C1 segment of cervical spinal cord (tissue), 14 donors: ENCODE measurements around the gene TTC1.
"Not testable (repeated sequence)": the region's sequence is repeated elsewhere in the genome, so short reads cannot be mapped to it uniquely, and the experiment has no call there.

Source experiments
- DNase-seq, 14 donors: peaks; one replicate each; lab custom pipeline; 2025; lab: John Stamatoyannopoulos, UW

The TTC1 gene

GRCh38 chr5:160040471-160040835 lies 31.5 kb downstream of the TTC1 start:
- DNase-seq: no peak

- no peak for DNase-seq
Measured at GRCh38 chr5:160042671-160043070, 33.7 kb downstream of the TTC1 start.

- DNase-seq: no peak
Measured at GRCh38 chr5:160044391-160044804, 35.5 kb downstream of the TTC1 start.

- DNase-seq: no peak
Measured at GRCh38 chr5:160044967-160045366, 36.0 kb downstream of the TTC1 start.

GRCh38 chr5:160047423-160047822 lies 38.5 kb downstream of the TTC1 start:
- DNase-seq: no peak

GRCh38 chr5:160048131-160048530 lies 39.2 kb downstream of the TTC1 start:
- DNase-seq: no peak

- DNase-seq: no peak
Measured at GRCh38 chr5:160049099-160049498, 40.2 kb downstream of the TTC1 start.

- DNase-seq: no peak
Measured at GRCh38 chr5:160054047-160054446, 45.1 kb downstream of the TTC1 start.

- DNase-seq: no peak
Measured at GRCh38 chr5:160054831-160055230, 45.9 kb downstream of the TTC1 start.

GRCh38 chr5:160057256-160057655 lies 48.3 kb downstream of the TTC1 start:
- DNase-seq: no peak

GRCh38 chr5:160060001-160060400 lies 51.1 kb downstream of the TTC1 start:
- no peak for DNase-seq

GRCh38 chr5:160061770-160062169 lies 52.8 kb downstream of the TTC1 start:
- no peak for DNase-seq

- peak in 2 of 14 donors; percentile 21 to 60 for DNase-seq
Measured at GRCh38 chr5:160064417-160064810, 55.5 kb downstream of the TTC1 start.

GRCh38 chr5:160064995-160065614 lies 56.2 kb downstream of the TTC1 start:
- DNase-seq: no peak

- DNase-seq: not testable (repeated sequence)
Measured at GRCh38 chr5:160069120-160069519, 60.2 kb downstream of the TTC1 start.

GRCh38 chr5:160071516-160071915 lies 62.6 kb downstream of the TTC1 start:
- DNase-seq: peak in 4 of 14 donors; percentile 2 to 66 (median 8)

- no peak for DNase-seq
Measured at GRCh38 chr5:160071916-160072315, 63.0 kb downstream of the TTC1 start.

GRCh38 chr5:160075073-160075472 lies 66.1 kb downstream of the TTC1 start:
- DNase-seq: no peak

- no peak for DNase-seq
Measured at GRCh38 chr5:160076997-160077396, 68.1 kb downstream of the TTC1 start.

GRCh38 chr5:160079753-160080152 lies 70.8 kb downstream of the TTC1 start:
- DNase-seq: no peak

- no peak for DNase-seq
Measured at GRCh38 chr5:160081495-160081894, 72.6 kb downstream of the TTC1 start.

- DNase-seq: no peak
Measured at GRCh38 chr5:160082614-160083500, 73.9 kb downstream of the TTC1 start.

GRCh38 chr5:160083501-160083900 lies 74.6 kb downstream of the TTC1 start:
- DNase-seq: no peak
